GM18511 (cell line): ENCODE measurements around the gene NEU1.
"Not testable (repeated sequence)": the region's sequence is repeated elsewhere in the genome, so short reads cannot be mapped to it uniquely, and the experiment has no call there.

ENCODE experiments used
- ATAC-seq: cut with Tn5 transposase; IDR thresholded peaks from one replicate; pipeline ENCODE4 v1.9.1; 2021; ENCODE audit warnings: mild to moderate bottlenecking, moderate library complexity; ENCODE audit not compliant: unreplicated experiment

NEU1 gene

GRCh38 chr6:31847276-31847978, 15.2 kb downstream of the NEU1 start:
- no peak for ATAC-seq

- no peak for ATAC-seq
Observed at GRCh38 chr6:31844507-31844906, 18.1 kb downstream of the NEU1 start.

DNA sequence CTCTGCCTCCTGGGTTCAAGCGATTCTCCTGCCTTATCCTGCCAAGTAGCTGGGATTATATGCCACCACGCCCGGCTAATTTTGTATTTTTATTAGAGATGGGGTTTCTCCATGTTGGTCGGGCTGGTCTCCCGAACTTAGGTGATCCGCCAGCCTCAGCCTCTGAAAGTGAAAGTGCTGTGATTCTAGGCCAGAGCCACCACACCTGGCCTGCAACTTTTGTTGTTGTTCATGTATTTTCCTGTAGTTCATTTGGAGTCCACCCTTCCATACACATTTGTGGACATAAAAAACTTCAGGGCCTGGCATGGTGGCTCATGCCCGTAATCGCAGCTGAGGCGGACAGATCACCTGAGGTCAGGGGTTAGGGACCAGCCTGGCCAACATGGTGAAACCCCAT, 20.6 kb downstream of the NEU1 start:
- ATAC-seq, result no peak

GRCh38 chr6:31839779-31840126, 22.9 kb downstream of the NEU1 start:
- ATAC-seq, result not testable (repeated sequence)

- no peak for ATAC-seq
Observed at GRCh38 chr6:31838968-31839367, 23.7 kb downstream of the NEU1 start.

DNA sequence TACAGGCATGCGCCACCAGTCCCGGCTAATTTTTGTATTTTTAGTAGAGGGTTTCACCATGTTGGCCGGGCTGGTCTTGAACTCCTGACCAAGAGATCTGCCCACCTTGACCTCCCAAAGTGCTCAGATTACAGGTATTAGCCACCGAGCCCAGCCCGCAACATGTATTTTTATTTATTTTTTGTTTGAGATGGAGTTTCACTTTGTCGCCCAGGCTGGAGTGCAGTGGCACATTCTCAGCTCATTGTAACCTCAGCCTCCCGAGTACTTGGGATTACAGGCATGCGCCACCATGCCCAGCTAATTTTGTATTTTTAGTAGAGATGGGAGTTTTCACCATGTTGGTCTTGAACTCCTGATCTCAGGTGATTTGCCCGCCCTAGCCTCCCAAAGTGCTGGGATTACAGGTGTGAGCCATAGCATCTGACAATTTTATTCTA, 24.5 kb downstream of the NEU1 start:
- ATAC-seq, result not testable (repeated sequence)

- ATAC-seq, result no peak
Observed at GRCh38 chr6:31837369-31838113, 25.1 kb downstream of the NEU1 start.

- no peak for ATAC-seq
Observed at GRCh38 chr6:31836474-31837368, 25.9 kb downstream of the NEU1 start.

GRCh38 chr6:31836047-31836473, 26.6 kb downstream of the NEU1 start:
- no peak for ATAC-seq

DNA sequence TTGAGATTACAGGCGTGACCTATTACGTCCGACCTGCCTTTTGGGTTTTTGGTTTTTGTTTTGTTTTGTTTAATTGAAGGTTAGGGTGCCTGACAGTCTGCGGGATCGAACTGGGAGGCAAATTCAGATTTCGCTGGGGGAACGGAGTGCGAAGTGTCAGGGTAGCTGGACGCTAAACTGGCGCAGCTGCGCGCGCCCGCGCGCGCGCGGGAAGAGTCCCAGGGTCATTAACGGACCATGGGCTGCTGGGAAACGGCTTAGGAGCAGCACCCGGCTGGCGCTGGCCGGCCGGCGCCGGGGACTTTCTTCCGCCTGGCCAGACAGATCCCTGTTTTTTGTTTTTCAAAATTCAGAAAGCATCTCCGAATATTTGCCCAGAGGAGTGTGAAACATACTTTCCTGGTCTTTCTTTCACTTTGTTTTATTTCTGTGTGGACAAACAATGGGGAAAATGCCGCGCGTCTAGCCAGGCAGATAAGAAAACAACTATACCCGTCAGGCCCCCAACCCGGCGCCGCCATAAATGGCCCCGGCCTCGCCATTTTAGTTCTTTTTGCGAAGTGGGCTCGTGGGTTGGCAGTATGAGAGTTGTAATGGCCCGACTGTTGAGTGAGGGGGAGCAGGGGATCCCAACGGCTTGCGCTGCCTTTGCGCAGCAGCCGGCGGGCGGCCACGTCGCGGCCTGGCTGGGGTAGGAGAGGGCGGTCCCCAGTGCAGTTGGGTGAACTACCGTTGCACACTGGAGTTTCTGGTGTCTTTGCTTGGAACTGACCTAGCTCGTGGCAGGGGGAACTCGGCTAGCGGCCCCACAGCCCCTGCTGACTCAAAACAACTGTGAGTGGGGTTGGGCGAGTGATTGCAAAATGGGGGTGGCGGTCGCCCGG, 28.0 kb downstream of the NEU1 start:
- ATAC-seq, result no peak

DNA sequence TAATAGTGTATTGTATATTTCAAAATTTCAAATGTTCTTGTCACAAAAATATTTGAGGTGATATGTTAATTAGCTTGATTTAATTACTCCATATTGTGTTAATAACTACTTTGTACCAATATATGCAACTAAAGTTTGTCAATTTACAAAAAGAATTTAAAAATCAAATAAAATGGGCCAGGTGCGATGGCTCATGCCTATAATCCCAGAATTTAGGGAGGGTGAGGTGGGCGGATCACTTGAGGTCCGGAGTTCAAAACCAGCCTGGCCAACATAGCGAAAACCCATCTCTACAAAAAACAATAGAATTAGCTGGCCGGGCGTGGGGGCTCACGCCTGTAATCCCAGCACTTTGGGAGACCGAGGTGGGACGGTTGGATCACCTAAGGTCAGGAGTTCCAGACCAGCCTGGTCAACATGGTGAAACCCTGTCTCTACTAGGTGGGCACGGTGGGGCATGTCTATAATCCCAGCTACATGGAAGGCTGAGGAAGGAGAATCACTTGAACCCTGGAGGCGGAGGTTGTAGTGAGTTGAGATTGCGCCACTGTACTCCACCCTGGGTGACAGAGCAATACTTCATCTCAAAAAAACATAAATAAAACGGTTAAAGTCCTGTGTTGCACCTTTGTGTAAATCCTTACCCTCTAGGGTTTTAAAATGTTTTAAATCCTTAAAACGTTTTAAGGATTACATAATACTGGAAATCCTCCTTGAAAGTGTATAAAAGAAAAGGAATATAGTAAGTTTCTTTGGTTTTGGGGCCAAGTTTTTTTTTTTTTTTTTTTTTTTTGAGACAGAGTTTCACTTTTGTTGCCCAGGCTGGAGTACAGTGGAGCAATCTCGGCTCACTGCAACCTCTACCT, 31.0 kb downstream of the NEU1 start:
- ATAC-seq, result no peak

- ATAC-seq, result no peak
Observed at GRCh38 chr6:31830886-31831335, 31.7 kb downstream of the NEU1 start.

DNA sequence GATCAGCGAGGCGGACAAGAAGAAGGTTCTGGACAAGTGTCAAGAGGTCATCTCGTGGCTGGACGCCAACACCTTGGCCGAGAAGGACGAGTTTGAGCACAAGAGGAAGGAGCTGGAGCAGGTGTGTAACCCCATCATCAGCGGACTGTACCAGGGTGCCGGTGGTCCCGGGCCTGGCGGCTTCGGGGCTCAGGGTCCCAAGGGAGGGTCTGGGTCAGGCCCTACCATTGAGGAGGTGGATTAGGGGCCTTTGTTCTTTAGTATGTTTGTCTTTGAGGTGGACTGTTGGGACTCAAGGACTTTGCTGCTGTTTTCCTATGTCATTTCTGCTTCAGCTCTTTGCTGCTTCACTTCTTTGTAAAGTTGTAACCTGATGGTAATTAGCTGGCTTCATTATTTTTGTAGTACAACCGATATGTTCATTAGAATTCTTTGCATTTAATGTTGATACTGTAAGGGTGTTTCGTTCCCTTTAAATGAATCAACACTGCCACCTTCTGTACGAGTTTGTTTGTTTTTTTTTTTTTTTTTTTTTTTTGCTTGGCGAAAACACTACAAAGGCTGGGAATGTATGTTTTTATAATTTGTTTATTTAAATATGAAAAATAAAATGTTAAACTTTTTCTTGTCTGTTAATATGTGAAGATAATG, 32.9 kb downstream of the NEU1 start:
- ATAC-seq, result no peak

- peak; percentile 76 for ATAC-seq
Observed at GRCh38 chr6:31827286-31828079, 35.1 kb downstream of the NEU1 start, which contains the start of gene HSPA1B. TSS of gene HSPA1B (plus strand) at chr6:31827738. CDS start at chr6:31827951, 213 bp downstream.

GRCh38 chr6:31826793-31827285, 35.8 kb downstream of the NEU1 start:
- peak; percentile 24 for ATAC-seq

DNA sequence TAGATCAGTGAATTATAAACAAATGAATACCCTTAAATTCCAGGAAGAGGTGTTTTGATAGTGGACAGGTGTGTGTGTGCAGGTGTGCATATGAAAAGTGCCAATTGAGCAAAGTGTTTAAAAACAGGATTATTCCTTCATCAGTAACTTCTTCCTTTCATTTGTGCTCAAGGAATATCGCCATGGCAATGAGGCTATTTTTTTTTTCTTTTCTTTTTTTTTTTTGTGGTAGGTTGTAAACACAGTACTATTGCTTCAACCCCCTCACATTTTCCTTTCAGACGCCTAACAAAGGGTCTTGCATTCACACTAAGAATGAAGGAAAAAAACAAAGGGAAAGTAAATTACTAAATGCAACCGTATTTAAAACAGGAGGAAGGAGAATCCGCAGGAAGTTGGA, 37.1 kb downstream of the NEU1 start:
- ATAC-seq, result no peak

- ATAC-seq, result not testable (repeated sequence)
Observed at GRCh38 chr6:31823592-31824196, 38.9 kb downstream of the NEU1 start.
